Spleen (tissue), 11 donors: Measurements from ENCODE around the gene GABARAP. TPM values are rescaled to one million over a fixed set of nuclear protein-coding genes. Genes with fewer than 3 reads are reported as not detected.

Experiments used
- DNase-seq: peaks from one replicate; pipeline ENCODE4 v3.0.0-alpha.2; 2020
- H3K27ac ChIP-seq, 8 donors: fragments of 200-600 bp; sonication (generic) in 7 of 8; 1 replicate in 4 of 8; 2 replicates in 4 of 8; pipeline versions ENCODE4 v1.5.0 to v1.8.0; 2016 to 2021; ENCODE audit warnings: inconsistent platforms in 4 of 8, mild to moderate bottlenecking in 4 of 8, moderate library complexity in 1 of 8
- H3K27me3 ChIP-seq, 7 donors: fragments of 200-600 bp; sonication (generic) in 6 of 7; replicated peaks in 1 of 7; 1 replicate in 4 of 7; 2 replicates in 3 of 7; pipeline versions ENCODE4 v1.5.0 to v1.8.0; 2016 to 2021; ENCODE audit warnings: inconsistent platforms in 3 of 7, mild to moderate bottlenecking in 1 of 7
- H3K36me3 ChIP-seq, 6 donors: fragments of 200-600 bp; sonication (generic) in 5 of 6; 1 replicate in 4 of 6; 2 replicates in 2 of 6; pipeline versions ENCODE4 v1.5.0 to v1.8.0; 2016 to 2021; ENCODE audit warnings: inconsistent platforms in 2 of 6
- H3K4me1 ChIP-seq, 6 donors: fragments of 200-600 bp; sonication (generic) in 5 of 6; 1 replicate in 3 of 6; 2 replicates in 3 of 6; pipeline versions ENCODE4 v1.5.0 to v1.8.0; 2016 to 2021; ENCODE audit warnings: inconsistent platforms in 3 of 6
- H3K4me3 ChIP-seq, 8 donors: fragments of 200-600 bp; sonication (generic) in 7 of 8; 1 replicate in 4 of 8; 2 replicates in 4 of 8; pipeline versions ENCODE4 v1.5.0 to v1.8.0; 2016 to 2021; ENCODE audit warnings: inconsistent platforms in 4 of 8, mild to moderate bottlenecking in 4 of 8, moderate library complexity in 2 of 8
- H3K9me3 ChIP-seq, 8 donors: fragments of 200-600 bp; sonication (generic) in 7 of 8; 1 replicate in 4 of 8; 2 replicates in 4 of 8; pipeline versions ENCODE4 v1.5.0 to v1.8.0; 2016 to 2021; ENCODE audit warnings: inconsistent platforms in 4 of 8
- POLR2A ChIP-seq, 3 donors: fragments of 450-650 bp; IDR thresholded peaks; one replicate each; pipeline ENCODE4 v1.5.1; 2017; ENCODE audit warnings: antibody characterized with exemption in 3 of 3, mild to moderate bottlenecking in 1 of 3
- POLR2AphosphoS5 ChIP-seq, 3 donors: sonication (generic); formaldehyde crosslinking; IDR thresholded peaks; one replicate each; pipeline ENCODE4 v1.5.1; 2017; ENCODE audit warnings: antibody characterized with exemption in 3 of 3
- WGBS, 5 donors: extraction: QIAGEN DNeasy Blood & Tissue Kit in 3 of 5; methylation state at CpG; one replicate each; pipeline versions ENCODE4 v1.1.5 to v1.1.7; 2013 to 2018; 5-methylcytosine and 5-hydroxymethylcytosine counted together
- intact Hi-C: fragments of 100-400 bp; cut with DNase I; formaldehyde crosslinking; loops from one replicate; pipeline ENCODE4 v1.15.0; 2023; ENCODE audit warnings: low total_unique reads
- polyA plus RNA-seq, 3 donors: library from polyadenylated mRNA; stranded (reverse); fragments of 200-250 nt; gene quantifications; one replicate each; pipeline ENCODE4 v1.2.1, GENCODE V29; 2013
- total RNA-seq, 7 donors: library from RNA; depleted of rRNA in 3 of 7; stranded (reverse); fragments of >200 nt in 3 of 7; fragmentation: NEBNext Ultra II Directional in 4 of 7; extraction: Animal tissue kit (Norgen Biotek cat#: 25700) in 4 of 7; gene quantifications; one replicate each; pipeline versions ENCODE4 v1.1.0 to v1.2.1, GENCODE V29; 2016 to 2021
- TF ChIP-seq, protein P1 (sequence below), 11 experiments: fragments of 200-600 bp in 7 of 11; fragments of 450-650 bp in 4 of 11; sonication (generic) in 4 of 11; IDR thresholded peaks in 8 of 11; conservative IDR thresholded peaks in 3 of 11; 1 replicate in 7 of 11; 2 replicates in 4 of 11; pipeline versions ENCODE4 v1.4.0 to v1.8.0; 2016 to 2021; ENCODE audit warnings: antibody characterized with exemption in 11 of 11, inconsistent platforms in 4 of 11, mild to moderate bottlenecking in 1 of 11
- donor health status: healthy with polysubstance abuse.
- donor health status: DM: no; HTN: no; CAD: no; lungs with moderate emphysema.
- donor health status: DM: no; HTN: no; CAD: no.
- donor health status: Bipolar disorder and iron deficiency.
- donor health status: healthy.
- donor health status: DM: no; HTN: no; CAD: no.
- donor health status: DM: yes; HTN: yes; CAD: no.

Gene GABARAP
- total and polyA plus RNA-seq, 10 donors = 222 to 855 (median 489) TPM

DNA sequence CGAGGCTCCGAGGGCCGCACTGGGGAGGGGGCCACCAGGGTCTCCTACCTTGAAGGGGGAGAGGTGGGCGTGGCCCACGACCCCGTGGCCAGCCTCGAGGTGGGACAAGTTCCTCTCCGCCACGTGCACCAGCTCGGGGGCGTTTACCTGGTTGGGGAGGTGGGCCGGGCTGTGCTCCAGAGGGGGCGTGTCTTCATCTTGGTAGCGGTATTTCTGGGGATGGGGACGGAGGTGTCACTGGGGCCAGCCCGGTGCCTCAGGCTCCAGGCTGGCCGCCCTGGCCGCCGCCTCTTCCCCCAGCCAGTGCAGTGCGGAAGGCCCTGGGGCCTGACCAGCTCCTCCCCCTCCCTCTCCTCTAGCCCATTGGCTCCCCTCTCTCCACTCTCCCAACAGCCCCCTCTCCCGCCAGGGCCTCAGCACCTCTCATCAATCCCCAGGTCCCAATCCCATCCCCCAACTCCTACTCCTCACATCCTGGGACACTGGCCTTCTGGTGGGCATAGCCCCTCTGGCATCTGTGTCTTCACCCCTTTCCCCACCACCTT is 34.1 kb downstream of the GABARAP start:
- H3K36me3 ChIP-seq = peaks cover 0 to 10% (median 5%) of the 10 kb centered on the region in 6 donors
- no peaks in the 10 kb centered on the region for H3K27me3 ChIP-seq
- H3K9me3 ChIP-seq = no peaks in the 10 kb centered on the region
- H3K27ac ChIP-seq = peak overlapping the region in 1 of 8 donors; percentile 84
- H3K4me3 ChIP-seq = no peak overlapping the region
- intact Hi-C loops = no loop called here
- WGBS, 5 donors = 72 to 82% (median 76%) methylated on average over 17 to 21 of the region's 21 CpGs
- TF ChIP-seq POLR2A (IDR thresholded peaks at IDR 0.05) (no peak), POLR2AphosphoS5 (IDR thresholded peaks at IDR 0.05) (no peak)
- TF ChIP-seq, protein P1, sequence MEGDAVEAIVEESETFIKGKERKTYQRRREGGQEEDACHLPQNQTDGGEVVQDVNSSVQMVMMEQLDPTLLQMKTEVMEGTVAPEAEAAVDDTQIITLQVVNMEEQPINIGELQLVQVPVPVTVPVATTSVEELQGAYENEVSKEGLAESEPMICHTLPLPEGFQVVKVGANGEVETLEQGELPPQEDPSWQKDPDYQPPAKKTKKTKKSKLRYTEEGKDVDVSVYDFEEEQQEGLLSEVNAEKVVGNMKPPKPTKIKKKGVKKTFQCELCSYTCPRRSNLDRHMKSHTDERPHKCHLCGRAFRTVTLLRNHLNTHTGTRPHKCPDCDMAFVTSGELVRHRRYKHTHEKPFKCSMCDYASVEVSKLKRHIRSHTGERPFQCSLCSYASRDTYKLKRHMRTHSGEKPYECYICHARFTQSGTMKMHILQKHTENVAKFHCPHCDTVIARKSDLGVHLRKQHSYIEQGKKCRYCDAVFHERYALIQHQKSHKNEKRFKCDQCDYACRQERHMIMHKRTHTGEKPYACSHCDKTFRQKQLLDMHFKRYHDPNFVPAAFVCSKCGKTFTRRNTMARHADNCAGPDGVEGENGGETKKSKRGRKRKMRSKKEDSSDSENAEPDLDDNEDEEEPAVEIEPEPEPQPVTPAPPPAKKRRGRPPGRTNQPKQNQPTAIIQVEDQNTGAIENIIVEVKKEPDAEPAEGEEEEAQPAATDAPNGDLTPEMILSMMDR (IDR thresholded peaks at IDR 0.05 in 8 of 11, conservative IDR thresholded peaks at IDR 0.05 in 3 of 11) = no peak
- H3K4me1 ChIP-seq = peaks cover 0 to 60% (median 30%) of the 10 kb centered on the region in 6 donors
- DNase-seq = no peak

DNA sequence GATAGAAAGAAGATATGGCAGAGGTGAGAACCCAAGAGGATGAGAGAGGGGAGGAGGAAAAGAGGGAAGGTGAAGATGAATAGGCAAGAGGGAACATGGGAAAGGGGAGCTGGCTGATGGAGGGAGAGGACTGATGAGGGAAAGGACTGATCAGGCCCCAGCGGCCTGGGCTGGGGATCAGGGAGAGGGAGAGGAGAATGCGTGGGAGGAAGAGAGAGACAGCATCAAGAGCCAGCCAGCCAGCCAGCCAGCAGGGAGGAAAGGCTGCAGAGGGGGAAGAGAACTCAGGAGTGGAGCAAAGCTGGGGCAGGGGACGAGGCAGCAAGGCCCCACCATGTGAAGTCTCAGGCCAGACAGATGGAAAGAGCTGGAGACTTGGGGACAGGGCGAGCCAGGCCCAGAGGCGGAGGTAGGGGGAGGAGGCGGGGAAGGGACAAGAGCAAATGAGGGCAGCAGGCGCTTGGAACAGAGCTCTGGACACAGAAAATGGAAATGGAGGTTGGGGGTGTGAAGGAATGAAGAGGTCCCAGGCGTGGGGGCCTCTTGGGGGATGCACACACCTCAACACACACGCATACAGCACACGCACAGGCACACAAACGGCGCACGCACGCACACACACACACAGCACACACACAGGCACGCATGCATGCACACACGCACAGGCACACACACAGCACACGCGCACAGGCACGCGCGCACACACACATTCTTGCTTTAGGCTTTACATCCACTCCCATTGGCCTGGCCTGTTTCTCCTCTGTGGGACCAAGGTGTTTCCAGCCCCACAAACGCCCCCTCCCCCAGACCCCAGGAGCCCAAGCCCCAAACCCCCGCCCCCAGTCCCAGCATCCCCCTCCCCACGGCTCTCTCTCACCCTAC is 34.9 kb downstream of the GABARAP start:
- Histone ChIP-seq H3K27ac (peak overlapping the region in 4 of 8 donors; percentile 34 to 84 (median 60)), H3K9me3 (no peaks in the 10 kb centered on the region), H3K27me3 (no peaks in the 10 kb centered on the region), H3K36me3 (peaks cover 0 to 18% (median 11%) of the 10 kb centered on the region in 6 donors), H3K4me3 (no peak overlapping the region), H3K4me1 (peaks cover 0 to 60% (median 30%) of the 10 kb centered on the region in 6 donors)
- TF ChIP-seq POLR2A (IDR thresholded peaks at IDR 0.05) (no peak), POLR2AphosphoS5 (IDR thresholded peaks at IDR 0.05) (no peak)
- TF ChIP-seq, protein P1 (IDR thresholded peaks at IDR 0.05 in 8 of 11, conservative IDR thresholded peaks at IDR 0.05 in 3 of 11) = no peak
- 69 to 91% (median 89%) methylated on average over 20 to 24 of the region's 24 CpGs for WGBS, 5 donors
- peak; percentile 66 for DNase-seq
- intact Hi-C loops = no loop called here

DNA sequence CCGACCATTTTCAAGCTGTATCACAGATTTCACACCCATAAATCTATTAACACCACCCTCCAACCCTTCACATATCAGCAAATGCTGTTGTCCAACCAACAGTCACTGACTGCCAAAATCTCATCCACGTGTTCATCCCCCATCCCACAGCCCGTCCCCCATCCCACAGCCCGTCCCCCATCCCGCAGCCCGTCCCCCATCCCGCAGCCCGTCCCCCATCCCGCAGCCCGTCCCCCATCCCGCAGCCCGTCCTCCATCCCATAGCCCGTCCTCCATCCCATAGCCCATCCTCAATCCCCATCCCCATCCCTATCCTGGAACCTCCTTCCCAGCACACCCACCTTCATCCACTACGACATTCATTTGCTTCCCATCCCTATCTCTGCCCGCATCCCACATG is 36.7 kb downstream of the GABARAP start:
- Histone ChIP-seq H3K36me3 (peaks cover 0 to 36% (median 12%) of the 10 kb centered on the region in 6 donors), H3K27me3 (no peaks in the 10 kb centered on the region), H3K4me1 (peaks cover 0 to 60% (median 30%) of the 10 kb centered on the region in 6 donors), H3K27ac (peak overlapping the region in 7 of 8 donors; percentile 55 to 89 (median 81)), H3K4me3 (peak overlapping the region in 6 of 8 donors; percentile 38 to 72 (median 46)), H3K9me3 (no peaks in the 10 kb centered on the region)
- TF ChIP-seq POLR2A (IDR thresholded peaks at IDR 0.05) (no peak), POLR2AphosphoS5 (IDR thresholded peaks at IDR 0.05) (no peak)
- TF ChIP-seq, protein P1 (IDR thresholded peaks at IDR 0.05 in 8 of 11, conservative IDR thresholded peaks at IDR 0.05 in 3 of 11) = no peak
- DNase-seq = peak; percentile 66
- intact Hi-C loops = no loop called here
- 72 to 80% (median 73%) methylated on average over 15 of the region's 15 CpGs for WGBS, 5 donors
